ENCODE results near the gene ZNF57. TPM values are rescaled to one million over a fixed set of nuclear protein-coding genes. Genes with fewer than 3 reads are reported as not detected.
A peak's percentile ranks its signal among the peaks of the same experiment; 100 is the strongest.

ZNF57 gene
- polyA plus RNA-seq, 1 of the 3 experiments (the other 2 are of a cell fraction), result 2.1 TPM

- 34% methylated on average over 8 of the region's 9 CpGs for WGBS (ENCODE audit: low lambda C conversion rate)
- no peak overlapping the region for H3K9ac ChIP-seq
- ChIA-PET CTCF (interaction anchor here (0.5 to 2.6 kb wide), 36 partner anchors 9 to 1341 kb away, joined by 3 to 25 read pairs (median 4); partner anchors contain the start of genes ZNF556, ZNF57 and ZNF77), POLR2A (interaction anchor here (2.1 kb wide), 1 partner anchor 63 kb away, joined by 8 read pairs; no protein-coding TSS in a partner anchor)
- H4K20me1 ChIP-seq (ENCODE audit: insufficient read depth), result no peaks in the 10 kb centered on the region
- H3K27me3 ChIP-seq (ENCODE audit: insufficient read depth), result no peaks in the 10 kb centered on the region
- no peaks in the 10 kb centered on the region for H3K9me3 ChIP-seq
- no peak overlapping the region for H2AFZ ChIP-seq (ENCODE audit: low read depth)
- peak; percentile 78 for DNase-seq
- no peak overlapping the region for H3K27ac ChIP-seq (ENCODE audit: low read depth in 2 of 2, low read length in 1 of 2)
- H3K4me1 ChIP-seq (ENCODE audit: control insufficient read depth in 1 of 2, insufficient read depth in 2 of 2, low read depth in 1 of 2, low read length in 1 of 2), result peaks cover 0 to 3% of the 10 kb centered on the region in 2 experiments; a peak in 1 of 4 replicates
- H3K4me3 ChIP-seq (ENCODE audit: low read depth in 2 of 2, low read length in 1 of 2), result no peak overlapping the region
- TF ChIP-seq NRF1 (IDR thresholded peaks at IDR 0.05; ENCODE audit: low read depth, low read length), result no peak
- no peak for TF ChIP-seq FOXM1 (IDR thresholded peaks at IDR 0.05; ENCODE audit: low read depth)
- no peak for TF ChIP-seq FOSL2 (IDR thresholded peaks at IDR 0.05; ENCODE audit: borderline replicate concordance, low read depth)
- TF ChIP-seq RAD21 (IDR thresholded peaks at IDR 0.05; ENCODE audit: low read length), result peak; percentile 70
- peak; percentile 35; the same call in 1 of the 2 replicates for TF ChIP-seq SMC3 (IDR thresholded peaks at IDR 0.05; ENCODE audit: low read depth, low read length)
- TF ChIP-seq EZH2phosphoT487 (IDR thresholded peaks at IDR 0.05; ENCODE audit: borderline replicate concordance, low read depth), result no peak
- no peak for TF ChIP-seq TCF12 (IDR thresholded peaks at IDR 0.05)
- TF ChIP-seq, protein P1, sequence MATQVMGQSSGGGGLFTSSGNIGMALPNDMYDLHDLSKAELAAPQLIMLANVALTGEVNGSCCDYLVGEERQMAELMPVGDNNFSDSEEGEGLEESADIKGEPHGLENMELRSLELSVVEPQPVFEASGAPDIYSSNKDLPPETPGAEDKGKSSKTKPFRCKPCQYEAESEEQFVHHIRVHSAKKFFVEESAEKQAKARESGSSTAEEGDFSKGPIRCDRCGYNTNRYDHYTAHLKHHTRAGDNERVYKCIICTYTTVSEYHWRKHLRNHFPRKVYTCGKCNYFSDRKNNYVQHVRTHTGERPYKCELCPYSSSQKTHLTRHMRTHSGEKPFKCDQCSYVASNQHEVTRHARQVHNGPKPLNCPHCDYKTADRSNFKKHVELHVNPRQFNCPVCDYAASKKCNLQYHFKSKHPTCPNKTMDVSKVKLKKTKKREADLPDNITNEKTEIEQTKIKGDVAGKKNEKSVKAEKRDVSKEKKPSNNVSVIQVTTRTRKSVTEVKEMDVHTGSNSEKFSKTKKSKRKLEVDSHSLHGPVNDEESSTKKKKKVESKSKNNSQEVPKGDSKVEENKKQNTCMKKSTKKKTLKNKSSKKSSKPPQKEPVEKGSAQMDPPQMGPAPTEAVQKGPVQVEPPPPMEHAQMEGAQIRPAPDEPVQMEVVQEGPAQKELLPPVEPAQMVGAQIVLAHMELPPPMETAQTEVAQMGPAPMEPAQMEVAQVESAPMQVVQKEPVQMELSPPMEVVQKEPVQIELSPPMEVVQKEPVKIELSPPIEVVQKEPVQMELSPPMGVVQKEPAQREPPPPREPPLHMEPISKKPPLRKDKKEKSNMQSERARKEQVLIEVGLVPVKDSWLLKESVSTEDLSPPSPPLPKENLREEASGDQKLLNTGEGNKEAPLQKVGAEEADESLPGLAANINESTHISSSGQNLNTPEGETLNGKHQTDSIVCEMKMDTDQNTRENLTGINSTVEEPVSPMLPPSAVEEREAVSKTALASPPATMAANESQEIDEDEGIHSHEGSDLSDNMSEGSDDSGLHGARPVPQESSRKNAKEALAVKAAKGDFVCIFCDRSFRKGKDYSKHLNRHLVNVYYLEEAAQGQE (IDR thresholded peaks at IDR 0.05; ENCODE audit: low read depth, low read length), result no peak
- TF ChIP-seq, protein P2, sequence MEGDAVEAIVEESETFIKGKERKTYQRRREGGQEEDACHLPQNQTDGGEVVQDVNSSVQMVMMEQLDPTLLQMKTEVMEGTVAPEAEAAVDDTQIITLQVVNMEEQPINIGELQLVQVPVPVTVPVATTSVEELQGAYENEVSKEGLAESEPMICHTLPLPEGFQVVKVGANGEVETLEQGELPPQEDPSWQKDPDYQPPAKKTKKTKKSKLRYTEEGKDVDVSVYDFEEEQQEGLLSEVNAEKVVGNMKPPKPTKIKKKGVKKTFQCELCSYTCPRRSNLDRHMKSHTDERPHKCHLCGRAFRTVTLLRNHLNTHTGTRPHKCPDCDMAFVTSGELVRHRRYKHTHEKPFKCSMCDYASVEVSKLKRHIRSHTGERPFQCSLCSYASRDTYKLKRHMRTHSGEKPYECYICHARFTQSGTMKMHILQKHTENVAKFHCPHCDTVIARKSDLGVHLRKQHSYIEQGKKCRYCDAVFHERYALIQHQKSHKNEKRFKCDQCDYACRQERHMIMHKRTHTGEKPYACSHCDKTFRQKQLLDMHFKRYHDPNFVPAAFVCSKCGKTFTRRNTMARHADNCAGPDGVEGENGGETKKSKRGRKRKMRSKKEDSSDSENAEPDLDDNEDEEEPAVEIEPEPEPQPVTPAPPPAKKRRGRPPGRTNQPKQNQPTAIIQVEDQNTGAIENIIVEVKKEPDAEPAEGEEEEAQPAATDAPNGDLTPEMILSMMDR (IDR thresholded peaks at IDR 0.05), result peak; percentile 70
- H3F3A ChIP-seq (replicated peaks; ENCODE audit: insufficient read depth), result no peaks in the 10 kb centered on the region
- H3K79me2 ChIP-seq (ENCODE audit: insufficient read depth), result no peaks in the 10 kb centered on the region
- H3K4me2 ChIP-seq, result no peak overlapping the region
- H3K36me3 ChIP-seq (replicated peaks in 1 of 2; ENCODE audit: control insufficient read depth in 1 of 2, insufficient read depth in 2 of 2, low read length in 1 of 2), result no peaks in the 10 kb centered on the region
- H3K9me2 ChIP-seq, result no peaks in the 10 kb centered on the region
Observed at GRCh38 chr19:2887391-2887914, 13.3 kb upstream of the ZNF57 start.

- no peak overlapping the region for H3K9ac ChIP-seq
- no peaks in the 10 kb centered on the region for H3K79me2 ChIP-seq (ENCODE audit: insufficient read depth)
- POLR2A ChIA-PET, result interaction anchor here (2.1 kb wide), 1 partner anchor 61 kb away, joined by 8 read pairs; no protein-coding TSS in a partner anchor
- H3K4me1 ChIP-seq (ENCODE audit: control insufficient read depth in 1 of 2, insufficient read depth in 2 of 2, low read depth in 1 of 2, low read length in 1 of 2), result peaks cover 0 to 3% of the 10 kb centered on the region in 2 experiments; a peak in 1 of 4 replicates
- no peak overlapping the region for H2AFZ ChIP-seq (ENCODE audit: low read depth)
- no peaks in the 10 kb centered on the region for H3K27me3 ChIP-seq (ENCODE audit: insufficient read depth)
- H3K9me2 ChIP-seq, result no peaks in the 10 kb centered on the region
- H4K20me1 ChIP-seq (ENCODE audit: insufficient read depth), result no peaks in the 10 kb centered on the region
- CTCF ChIA-PET, result interaction anchor here (0.6 to 2.6 kb wide), 7 partner anchors 12 to 275 kb away, joined by 3 to 25 read pairs (median 6); partner anchors contain the start of genes ZNF555, ZNF57 and ZNF77
- H3K27ac ChIP-seq (ENCODE audit: low read depth in 2 of 2, low read length in 1 of 2), result no peak overlapping the region
- no peaks in the 10 kb centered on the region for H3K9me3 ChIP-seq
- no peak for DNase-seq
- H3F3A ChIP-seq (replicated peaks; ENCODE audit: insufficient read depth), result no peaks in the 10 kb centered on the region
- no peak overlapping the region for H3K4me2 ChIP-seq
- H3K4me3 ChIP-seq (ENCODE audit: low read depth in 2 of 2, low read length in 1 of 2), result no peak overlapping the region
- no peaks in the 10 kb centered on the region for H3K36me3 ChIP-seq (replicated peaks in 1 of 2; ENCODE audit: control insufficient read depth in 1 of 2, insufficient read depth in 2 of 2, low read length in 1 of 2)
- WGBS (ENCODE audit: low lambda C conversion rate), result 85% methylated on average over 24 of the region's 37 CpGs
- TF ChIP-seq, protein P3, sequence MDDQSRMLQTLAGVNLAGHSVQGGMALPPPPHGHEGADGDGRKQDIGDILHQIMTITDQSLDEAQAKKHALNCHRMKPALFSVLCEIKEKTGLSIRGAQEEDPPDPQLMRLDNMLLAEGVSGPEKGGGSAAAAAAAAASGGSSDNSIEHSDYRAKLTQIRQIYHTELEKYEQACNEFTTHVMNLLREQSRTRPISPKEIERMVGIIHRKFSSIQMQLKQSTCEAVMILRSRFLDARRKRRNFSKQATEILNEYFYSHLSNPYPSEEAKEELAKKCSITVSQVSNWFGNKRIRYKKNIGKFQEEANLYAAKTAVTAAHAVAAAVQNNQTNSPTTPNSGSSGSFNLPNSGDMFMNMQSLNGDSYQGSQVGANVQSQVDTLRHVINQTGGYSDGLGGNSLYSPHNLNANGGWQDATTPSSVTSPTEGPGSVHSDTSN (IDR thresholded peaks at IDR 0.05), result no peak
- no peak for TF ChIP-seq FOSL2 (IDR thresholded peaks at IDR 0.05; ENCODE audit: borderline replicate concordance, low read depth)
- TF ChIP-seq JUND (IDR thresholded peaks at IDR 0.05), result no peak
- TF ChIP-seq FOXM1 (IDR thresholded peaks at IDR 0.05; ENCODE audit: low read depth), result no peak
- TF ChIP-seq, protein P4, sequence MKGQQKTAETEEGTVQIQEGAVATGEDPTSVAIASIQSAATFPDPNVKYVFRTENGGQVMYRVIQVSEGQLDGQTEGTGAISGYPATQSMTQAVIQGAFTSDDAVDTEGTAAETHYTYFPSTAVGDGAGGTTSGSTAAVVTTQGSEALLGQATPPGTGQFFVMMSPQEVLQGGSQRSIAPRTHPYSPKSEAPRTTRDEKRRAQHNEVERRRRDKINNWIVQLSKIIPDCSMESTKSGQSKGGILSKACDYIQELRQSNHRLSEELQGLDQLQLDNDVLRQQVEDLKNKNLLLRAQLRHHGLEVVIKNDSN (IDR thresholded peaks at IDR 0.05; ENCODE audit: borderline replicate concordance, low read depth), result no peak
- no peak for TF ChIP-seq YY1 (IDR thresholded peaks at IDR 0.05; ENCODE audit: low read depth)
- TF ChIP-seq SMC3 (IDR thresholded peaks at IDR 0.05; ENCODE audit: low read depth, low read length), result no peak
- no peak for TF ChIP-seq GATA2 (CRISPR knock-in tag; IDR thresholded peaks at IDR 0.05)
- TF ChIP-seq SIN3A (IDR thresholded peaks at IDR 0.05; ENCODE audit: borderline replicate concordance, low read depth, low read length), result no peak
Observed at GRCh38 chr19:2888731-2889224, 11.9 kb upstream of the ZNF57 start.

All from SK-N-SH (cell line).